IPS-18a (cell line): ENCODE results near the gene LEF1.
"Not testable (repeated sequence)": the region's sequence is repeated elsewhere in the genome, so short reads cannot be mapped to it uniquely, and the experiment has no call there.

ENCODE experiments used
- H3K27ac ChIP-seq: one replicate; pipeline ENCODE4 v1.5.1; 2013; ENCODE audit warnings: low read length
- H3K27me3 ChIP-seq: one replicate; pipeline ENCODE4 v1.6.1; 2013; ENCODE audit warnings: mild to moderate bottlenecking, low read length; ENCODE audit not compliant: control insufficient read depth, insufficient read depth
- H3K36me3 ChIP-seq: one replicate; pipeline ENCODE4 v1.6.1; 2013; ENCODE audit warnings: low read depth, low read length; ENCODE audit not compliant: control insufficient read depth
- H3K4me1 ChIP-seq: one replicate; pipeline ENCODE4 v1.6.1; 2013; ENCODE audit warnings: low read depth, low read length; ENCODE audit not compliant: control insufficient read depth
- H3K4me3 ChIP-seq: one replicate; pipeline ENCODE4 v1.5.1; 2013; ENCODE audit warnings: low read length
- H3K9ac ChIP-seq: one replicate; pipeline ENCODE4 v1.6.1; 2013; ENCODE audit warnings: mild to moderate bottlenecking, low read length, moderate library complexity
- H3K9me3 ChIP-seq: one replicate; pipeline ENCODE4 v1.6.1; 2013; ENCODE audit warnings: low read depth, low read length; ENCODE audit not compliant: control insufficient read depth

LEF1 gene

GRCh38 chr4:108018884-108019187, 149.9 kb downstream of the LEF1 start:
- Histone ChIP-seq H3K9me3 (no peaks in the 10 kb centered on the region), H3K36me3 (peaks cover 30% of the 10 kb centered on the region), H3K4me3 (no peak overlapping the region), H3K27ac (no peak overlapping the region), H3K27me3 (no peaks in the 10 kb centered on the region), H3K9ac (no peak overlapping the region), H3K4me1 (no peaks in the 10 kb centered on the region)

GRCh38 chr4:108018040-108018883, 150.5 kb downstream of the LEF1 start:
- H3K27ac ChIP-seq = no peak overlapping the region
- no peaks in the 10 kb centered on the region for H3K27me3 ChIP-seq
- H3K4me3 ChIP-seq = no peak overlapping the region
- H3K9me3 ChIP-seq = no peaks in the 10 kb centered on the region
- peaks cover 24% of the 10 kb centered on the region for H3K36me3 ChIP-seq
- H3K9ac ChIP-seq = no peak overlapping the region
- no peaks in the 10 kb centered on the region for H3K4me1 ChIP-seq

- Histone ChIP-seq H3K27me3 (no peaks in the 10 kb centered on the region), H3K4me1 (no peaks in the 10 kb centered on the region), H3K9me3 (no peaks in the 10 kb centered on the region), H3K4me3 (no peak overlapping the region), H3K36me3 (peaks cover 17% of the 10 kb centered on the region), H3K9ac (no peak overlapping the region), H3K27ac (no peak overlapping the region)
Measured at GRCh38 chr4:108013955-108014354, 154.8 kb downstream of the LEF1 start.

GRCh38 chr4:108013327-108013726, 155.4 kb downstream of the LEF1 start:
- no peak overlapping the region for H3K27ac ChIP-seq
- peaks cover 17% of the 10 kb centered on the region for H3K36me3 ChIP-seq
- no peaks in the 10 kb centered on the region for H3K27me3 ChIP-seq
- H3K4me3 ChIP-seq = no peak overlapping the region
- no peaks in the 10 kb centered on the region for H3K4me1 ChIP-seq
- H3K9ac ChIP-seq = no peak overlapping the region
- no peaks in the 10 kb centered on the region for H3K9me3 ChIP-seq

- not testable (repeated sequence) for H3K4me3 ChIP-seq, H3K27me3 ChIP-seq, H3K9ac ChIP-seq, H3K27ac ChIP-seq, H3K4me1 ChIP-seq, H3K9me3 ChIP-seq
- H3K36me3 ChIP-seq = peaks cover 17% of the 10 kb centered on the region
Measured at GRCh38 chr4:108012382-108012781, 156.3 kb downstream of the LEF1 start.

GRCh38 chr4:108010167-108010566, 158.6 kb downstream of the LEF1 start:
- Histone ChIP-seq H3K36me3 (peaks cover 8% of the 10 kb centered on the region), H3K9ac (no peak overlapping the region), H3K9me3 (no peaks in the 10 kb centered on the region), H3K4me1 (no peaks in the 10 kb centered on the region), H3K27ac (no peak overlapping the region), H3K27me3 (no peaks in the 10 kb centered on the region), H3K4me3 (no peak overlapping the region)

- no peaks in the 10 kb centered on the region for H3K9me3 ChIP-seq
- no peak overlapping the region for H3K27ac ChIP-seq
- H3K36me3 ChIP-seq = peaks cover 6% of the 10 kb centered on the region
- H3K4me1 ChIP-seq = peaks cover 7% of the 10 kb centered on the region
- H3K4me3 ChIP-seq = no peak overlapping the region
- no peak overlapping the region for H3K9ac ChIP-seq
- no peaks in the 10 kb centered on the region for H3K27me3 ChIP-seq
Measured at GRCh38 chr4:108008721-108009120, 160.0 kb downstream of the LEF1 start.

GRCh38 chr4:108007984-108008383, 160.7 kb downstream of the LEF1 start:
- no peaks in the 10 kb centered on the region for H3K9me3 ChIP-seq
- no peak overlapping the region for H3K4me3 ChIP-seq
- H3K27me3 ChIP-seq = no peaks in the 10 kb centered on the region
- H3K36me3 ChIP-seq = peaks cover 6% of the 10 kb centered on the region
- H3K4me1 ChIP-seq = peaks cover 7% of the 10 kb centered on the region
- H3K27ac ChIP-seq = no peak overlapping the region
- H3K9ac ChIP-seq = no peak overlapping the region

GRCh38 chr4:108006361-108006760, 162.4 kb downstream of the LEF1 start:
- no peak overlapping the region for H3K9ac ChIP-seq
- H3K36me3 ChIP-seq = peaks cover 3% of the 10 kb centered on the region
- H3K4me3 ChIP-seq = no peak overlapping the region
- no peaks in the 10 kb centered on the region for H3K9me3 ChIP-seq
- peaks cover 7% of the 10 kb centered on the region for H3K4me1 ChIP-seq
- H3K27me3 ChIP-seq = no peaks in the 10 kb centered on the region
- H3K27ac ChIP-seq = no peak overlapping the region

GRCh38 chr4:108005807-108006206, 162.9 kb downstream of the LEF1 start:
- no peaks in the 10 kb centered on the region for H3K36me3 ChIP-seq
- H3K9ac ChIP-seq = no peak overlapping the region
- H3K9me3 ChIP-seq = no peaks in the 10 kb centered on the region
- H3K27ac ChIP-seq = no peak overlapping the region
- no peak overlapping the region for H3K4me3 ChIP-seq
- H3K4me1 ChIP-seq = peaks cover 7% of the 10 kb centered on the region
- H3K27me3 ChIP-seq = no peaks in the 10 kb centered on the region

GRCh38 chr4:108004646-108005045, 164.1 kb downstream of the LEF1 start:
- H3K9ac ChIP-seq = no peak overlapping the region
- no peaks in the 10 kb centered on the region for H3K9me3 ChIP-seq
- H3K4me1 ChIP-seq = peaks cover 7% of the 10 kb centered on the region
- H3K27ac ChIP-seq = no peak overlapping the region
- H3K27me3 ChIP-seq = no peaks in the 10 kb centered on the region
- no peaks in the 10 kb centered on the region for H3K36me3 ChIP-seq
- no peak overlapping the region for H3K4me3 ChIP-seq

GRCh38 chr4:108003982-108004515, 164.7 kb downstream of the LEF1 start:
- no peak overlapping the region for H3K27ac ChIP-seq
- H3K36me3 ChIP-seq = no peaks in the 10 kb centered on the region
- no peaks in the 10 kb centered on the region for H3K27me3 ChIP-seq
- H3K4me1 ChIP-seq = peaks cover 7% of the 10 kb centered on the region
- H3K9ac ChIP-seq = no peak overlapping the region
- H3K9me3 ChIP-seq = no peaks in the 10 kb centered on the region
- H3K4me3 ChIP-seq = no peak overlapping the region
